HepG2 (cell line): Measurements from ENCODE around the gene RPS19BP1. TPM values are rescaled to one million over a fixed set of nuclear protein-coding genes. Genes with fewer than 3 reads are reported as not detected.

Experiments used
- ATRX ChIP-seq: sonication (generic); formaldehyde crosslinking; IDR thresholded peaks from 2 replicates; pipeline ENCODE4 v1.4.0; 2020; ENCODE audit warnings: missing genetic modification reagents, borderline replicate concordance
- BCL3 ChIP-seq: sonication (generic); formaldehyde crosslinking; IDR thresholded peaks from 2 replicates; pipeline ENCODE4 v1.5.1; 2020; ENCODE audit warnings: mild to moderate bottlenecking, missing genetic modification reagents, moderate library complexity
- CBX5 ChIP-seq: sonication (generic); formaldehyde crosslinking; IDR thresholded peaks from 2 replicates; pipeline ENCODE4 v1.4.0; 2020; ENCODE audit warnings: missing genetic modification reagents, borderline replicate concordance
- CHD2 ChIP-seq: IDR thresholded peaks from 2 replicates; pipeline ENCODE4 v1.6.1; 2011; ENCODE audit warnings: low read depth, low read length, improper control_type of control experiment
- DNMT3B ChIP-seq: conservative IDR thresholded peaks from 2 replicates; pipeline ENCODE4 v1.6.1; 2016; ENCODE audit warnings: missing biosample characterization, control low read depth
- DR1 ChIP-seq: sonication (generic); formaldehyde crosslinking; IDR thresholded peaks from 2 replicates; pipeline ENCODE4 v1.8.0; 2021; ENCODE audit warnings: mild to moderate bottlenecking, missing genetic modification reagents, inconsistent platforms
- HIC2 ChIP-seq: sonication (generic); formaldehyde crosslinking; IDR thresholded peaks from 2 replicates; pipeline ENCODE4 v1.9.0; 2022; ENCODE audit warnings: low read depth, missing genetic modification reagents
- HNRNPH1 ChIP-seq: fragments of 200-400 bp; formaldehyde crosslinking; optimal IDR thresholded peaks from 2 replicates; pipeline ENCODE3; 2017; ENCODE audit warnings: mild to moderate bottlenecking, low read depth, low read length
- MLLT10 ChIP-seq: sonication (generic); formaldehyde crosslinking; IDR thresholded peaks from 2 replicates; pipeline ENCODE4 v1.4.0; 2020; ENCODE audit warnings: missing genetic modification reagents
- MTERF4 ChIP-seq: sonication (generic); formaldehyde crosslinking; IDR thresholded peaks from 2 replicates; pipeline ENCODE4 v1.8.0; 2023; ENCODE audit warnings: mild to moderate bottlenecking, missing genetic modification reagents
- RNF2 ChIP-seq: fragments of 450-650 bp; conservative IDR thresholded peaks from 2 replicates; pipeline ENCODE4 v1.6.1; 2016; ENCODE audit warnings: low read depth
- SMAD3 ChIP-seq: sonication (generic); formaldehyde crosslinking; IDR thresholded peaks from 2 replicates; pipeline ENCODE4 v1.4.0; 2020; ENCODE audit warnings: missing genetic modification reagents
- SRSF1 ChIP-seq: fragments of 200-400 bp; formaldehyde crosslinking; optimal IDR thresholded peaks from 2 replicates; pipeline ENCODE3; 2017; ENCODE audit warnings: mild to moderate bottlenecking, low read depth, low read length, moderate library complexity
- ZNF235 ChIP-seq: sonication (generic); formaldehyde crosslinking; IDR thresholded peaks from 2 replicates; pipeline ENCODE4 v1.8.1; 2023; ENCODE audit warnings: mild to moderate bottlenecking, missing genetic modification reagents, borderline replicate concordance
- ZNF3 ChIP-seq: IDR thresholded peaks from 2 replicates; pipeline ENCODE4 v1.7.0; 2017; ENCODE audit warnings: inconsistent platforms
- ZNF724P ChIP-seq: sonication (generic); formaldehyde crosslinking; IDR thresholded peaks from 2 replicates; pipeline ENCODE4 v1.8.0; 2022; ENCODE audit warnings: missing genetic modification reagents, borderline replicate concordance
- ZNF768 ChIP-seq: sonication (generic); formaldehyde crosslinking; IDR thresholded peaks from 2 replicates; pipeline ENCODE4 v1.4.0; 2020; ENCODE audit warnings: missing genetic modification reagents
- ZNF776 ChIP-seq: sonication (generic); formaldehyde crosslinking; IDR thresholded peaks from 2 replicates; pipeline ENCODE4 v1.4.0; 2020; ENCODE audit warnings: mild to moderate bottlenecking, missing genetic modification reagents
- ZNF841 ChIP-seq: sonication (generic); formaldehyde crosslinking; IDR thresholded peaks from 2 replicates; pipeline ENCODE4 v1.8.1; 2023; ENCODE audit warnings: missing genetic modification reagents, borderline replicate concordance
- ZZZ3 ChIP-seq: sonication (generic); formaldehyde crosslinking; IDR thresholded peaks from 2 replicates; pipeline ENCODE4 v1.4.0; 2020; ENCODE audit warnings: missing genetic modification reagents, mild to moderate bottlenecking, borderline replicate concordance
- polyA plus RNA-seq, 8 experiments: library from polyadenylated mRNA; depleted of rRNA in 3 of 8; stranded (reverse) in 7 of 8; unstranded in 1 of 8; fragments of >200 nt; fragmentation: Illumina TruSeq in 4 of 8; extraction: Trizol in 4 of 8; gene quantifications; 2 replicates each; pipeline versions ENCODE4 v1.2.1 to v1.2.3, GENCODE V29; 2011 to 2016; ENCODE audit warnings: low read depth in 4 of 8, missing spikeins in 1 of 8, mixed read lengths in 1 of 8; ENCODE audit not compliant: insufficient read depth in 1 of 8
- total RNA-seq, 5 experiments: library from RNA; depleted of rRNA; stranded (reverse); fragments of >200 nt; fragmentation: Illumina TruSeq; extraction: Trizol; gene quantifications; 2 replicates each; pipeline ENCODE4 v1.2.3, GENCODE V29; 2016; ENCODE audit warnings: low read depth in 1 of 5
- TF ChIP-seq, protein P1 (sequence below): IDR thresholded peaks from 2 replicates; pipeline ENCODE4 v1.6.1; 2016
- TF ChIP-seq, protein P2 (sequence below): sonication (generic); formaldehyde crosslinking; IDR thresholded peaks from 2 replicates; pipeline ENCODE4 v1.4.0; 2020; ENCODE audit warnings: missing genetic modification reagents

The RPS19BP1 gene
- total and polyA plus RNA-seq, 2 of the 13 experiments (the other 11 are each of a cell fraction or from before 2014, with no cell fraction given), result 44.3 to 81.3 TPM

GRCh38 chr22:39532215-39533073, at the start of gene RPS19BP1 (continued):
- no peak for TF ChIP-seq MLLT10
- TF ChIP-seq SRSF1, result peak; percentile 72
- TF ChIP-seq ZNF3 (CRISPR knock-in tag), result no peak
- TF ChIP-seq BCL3 (CRISPR knock-in tag), result no peak; the same call in 1 of the 2 replicates
- TF ChIP-seq ZNF768 (CRISPR knock-in tag), result peak; percentile 72; the same call in 1 of the 2 replicates
- peak; percentile 57; the same call in 1 of the 2 replicates for TF ChIP-seq DR1 (CRISPR knock-in tag)
- no peak for TF ChIP-seq ATRX
- no peak for TF ChIP-seq ZNF841 (CRISPR knock-in tag)
- TF ChIP-seq ZNF776 (CRISPR knock-in tag), result no peak
- TF ChIP-seq HIC2 (CRISPR knock-in tag), result no peak
- TF ChIP-seq HNRNPH1, result no peak
- TF ChIP-seq ZNF724P (CRISPR knock-in tag), result peak; percentile 55
- TF ChIP-seq CHD2, result peak; percentile 62; the same call in 1 of the 2 replicates
- TF ChIP-seq SMAD3 (CRISPR knock-in tag), result peak; percentile 61
- peak; percentile 77 for TF ChIP-seq MTERF4 (CRISPR knock-in tag)
- TF ChIP-seq, protein P1, sequence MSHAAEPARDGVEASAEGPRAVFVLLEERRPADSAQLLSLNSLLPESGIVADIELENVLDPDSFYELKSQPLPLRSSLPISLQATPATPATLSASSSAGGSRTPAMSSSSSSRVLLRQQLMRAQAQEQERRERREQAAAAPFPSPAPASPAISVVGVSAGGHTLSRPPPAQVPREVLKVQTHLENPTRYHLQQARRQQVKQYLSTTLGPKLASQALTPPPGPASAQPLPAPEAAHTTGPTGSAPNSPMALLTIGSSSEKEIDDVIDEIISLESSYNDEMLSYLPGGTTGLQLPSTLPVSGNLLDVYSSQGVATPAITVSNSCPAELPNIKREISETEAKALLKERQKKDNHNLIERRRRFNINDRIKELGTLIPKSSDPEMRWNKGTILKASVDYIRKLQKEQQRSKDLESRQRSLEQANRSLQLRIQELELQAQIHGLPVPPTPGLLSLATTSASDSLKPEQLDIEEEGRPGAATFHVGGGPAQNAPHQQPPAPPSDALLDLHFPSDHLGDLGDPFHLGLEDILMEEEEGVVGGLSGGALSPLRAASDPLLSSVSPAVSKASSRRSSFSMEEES, result peak; percentile 68
- TF ChIP-seq ZNF235, result peak; percentile 74; the same call in 1 of the 2 replicates
- no peak for TF ChIP-seq DNMT3B (CRISPR knock-in tag)
- TF ChIP-seq, protein P2, sequence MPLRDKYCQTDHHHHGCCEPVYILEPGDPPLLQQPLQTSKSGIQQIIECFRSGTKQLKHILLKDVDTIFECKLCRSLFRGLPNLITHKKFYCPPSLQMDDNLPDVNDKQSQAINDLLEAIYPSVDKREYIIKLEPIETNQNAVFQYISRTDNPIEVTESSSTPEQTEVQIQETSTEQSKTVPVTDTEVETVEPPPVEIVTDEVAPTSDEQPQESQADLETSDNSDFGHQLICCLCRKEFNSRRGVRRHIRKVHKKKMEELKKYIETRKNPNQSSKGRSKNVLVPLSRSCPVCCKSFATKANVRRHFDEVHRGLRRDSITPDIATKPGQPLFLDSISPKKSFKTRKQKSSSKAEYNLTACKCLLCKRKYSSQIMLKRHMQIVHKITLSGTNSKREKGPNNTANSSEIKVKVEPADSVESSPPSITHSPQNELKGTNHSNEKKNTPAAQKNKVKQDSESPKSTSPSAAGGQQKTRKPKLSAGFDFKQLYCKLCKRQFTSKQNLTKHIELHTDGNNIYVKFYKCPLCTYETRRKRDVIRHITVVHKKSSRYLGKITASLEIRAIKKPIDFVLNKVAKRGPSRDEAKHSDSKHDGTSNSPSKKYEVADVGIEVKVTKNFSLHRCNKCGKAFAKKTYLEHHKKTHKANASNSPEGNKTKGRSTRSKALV (CRISPR knock-in tag), result 0 out of 2 replicates have a peak, but pooled peaks have one; percentile 41
- TF ChIP-seq RNF2, result no peak
- no peak for TF ChIP-seq CBX5
- TF ChIP-seq ZZZ3 (CRISPR knock-in tag), result 0 out of 2 replicates have a peak, but pooled peaks have one; percentile 16
